Tibial nerve (tissue), 4 donors: ENCODE measurements around the gene HOXA5. TPM values are rescaled to one million over a fixed set of nuclear protein-coding genes. Genes with fewer than 3 reads are reported as not detected.

Experiments
- DNase-seq, 2 donors: peaks; one replicate each; pipeline ENCODE4 v3.0.0-alpha.2; 2019; ENCODE audit warnings: low spot score in 2 of 2
- H3K27ac ChIP-seq, 4 donors: fragments of 200-600 bp; sonication (generic) in 3 of 4; one replicate each; pipeline ENCODE4 v1.5.1; 2017 to 2019; ENCODE audit warnings: mild to moderate bottlenecking in 1 of 4
- H3K27me3 ChIP-seq, 2 donors: fragments of 200-600 bp; sonication (generic) in 1 of 2; one replicate each; pipeline versions ENCODE4 v1.5.1 to v1.6.0; 2017 to 2019
- H3K36me3 ChIP-seq, 3 donors: fragments of 200-600 bp; sonication (generic); one replicate each; pipeline ENCODE4 v1.5.1; 2018 to 2019
- H3K4me1 ChIP-seq, 4 donors: fragments of 200-600 bp; sonication (generic) in 3 of 4; one replicate each; pipeline ENCODE4 v1.5.1; 2017 to 2019
- H3K4me3 ChIP-seq, 4 donors: fragments of 200-600 bp; sonication (generic) in 3 of 4; one replicate each; pipeline ENCODE4 v1.5.1; 2017 to 2019; ENCODE audit warnings: mild to moderate bottlenecking in 1 of 4, moderate library complexity in 1 of 4
- H3K9me3 ChIP-seq, 4 donors: fragments of 200-600 bp; sonication (generic) in 3 of 4; one replicate each; pipeline ENCODE4 v1.5.1; 2017 to 2019
- CTCF ChIP-seq, 5 experiments: fragments of 200-600 bp in 3 of 5; fragments of 450-650 bp in 2 of 5; sonication (generic) in 3 of 5; IDR thresholded peaks; one replicate each; pipeline ENCODE4 v1.5.1; 2016 to 2019; ENCODE audit warnings: antibody characterized with exemption in 5 of 5, mild to moderate bottlenecking in 3 of 5, moderate library complexity in 2 of 5
- EP300 ChIP-seq, 2 donors: sonication (generic); formaldehyde crosslinking; IDR thresholded peaks; one replicate each; pipeline ENCODE4 v1.6.1; 2017; ENCODE audit warnings: antibody characterized with exemption in 2 of 2, mild to moderate bottlenecking in 1 of 2
- POLR2A ChIP-seq, 2 donors: fragments of 450-650 bp; IDR thresholded peaks; one replicate each; pipeline ENCODE4 v1.6.1; 2017; ENCODE audit warnings: antibody characterized with exemption in 2 of 2, mild to moderate bottlenecking in 2 of 2, moderate library complexity in 2 of 2
- WGBS, 2 donors: methylation state at CpG; one replicate each; pipeline ENCODE4 v1.1.5; 2018; 5-methylcytosine and 5-hydroxymethylcytosine counted together
- total RNA-seq, 4 donors: library from RNA; depleted of rRNA; stranded (reverse); fragments of >200 nt; gene quantifications; one replicate each; pipeline ENCODE4 v1.1.0, GENCODE V29; 2016

HOXA5 gene
- total RNA-seq, 4 donors from 2014 or later: 12.0 to 25.9 (median 16.6) TPM

GRCh38 chr7:27138472-27138871 is 5.0 kb downstream of the HOXA5 start:
- 89 to 90% methylated on average over 1 of the region's 1 CpG for WGBS, 2 donors

DNA sequence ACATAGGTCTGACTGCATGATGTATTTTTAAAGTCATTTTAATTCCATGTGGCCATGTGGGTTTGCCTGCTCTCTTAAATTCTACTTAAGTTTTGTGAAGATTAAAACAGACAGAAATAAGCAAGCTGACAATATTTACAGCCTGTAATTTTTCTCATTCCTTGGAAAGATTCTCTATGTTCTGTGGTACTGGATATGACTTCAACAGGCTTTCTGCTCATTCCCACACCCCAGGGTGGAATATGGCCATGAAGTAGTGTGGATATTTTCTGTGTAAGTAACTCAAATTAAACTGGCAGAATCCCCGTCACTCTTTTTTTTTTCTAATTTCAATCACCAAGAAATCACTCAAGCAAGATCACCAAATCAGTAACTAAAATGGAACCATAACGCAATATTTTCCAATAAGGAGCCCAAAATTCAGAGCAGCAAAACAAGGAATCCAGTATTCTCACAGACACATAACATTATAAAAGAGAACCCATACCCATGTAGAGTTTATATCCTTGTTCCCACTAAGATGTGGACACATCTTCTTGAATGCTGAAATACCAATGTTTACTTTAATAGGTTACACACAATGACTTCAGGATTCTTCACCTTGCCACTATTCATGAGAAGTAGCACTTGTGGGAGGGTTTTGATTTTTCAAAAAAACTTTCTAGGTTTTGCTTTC is 5.7 kb downstream of the HOXA5 start:
- no peaks in the 10 kb centered on the region for H3K9me3 ChIP-seq
- peaks cover 0 to 13% (median 0%) of the 10 kb centered on the region in 3 donors for H3K36me3 ChIP-seq
- TF ChIP-seq POLR2A (IDR thresholded peaks at IDR 0.05) (no peak), CTCF (IDR thresholded peaks at IDR 0.05) (no peak), EP300 (IDR thresholded peaks at IDR 0.05) (no peak)
- H3K27me3 ChIP-seq: peaks cover 0 to 70% of the 10 kb centered on the region in 2 donors
- peaks cover 0 to 70% (median 22%) of the 10 kb centered on the region in 4 donors for H3K4me1 ChIP-seq
- DNase-seq: no peak
- no peak overlapping the region for H3K4me3 ChIP-seq
- 65 to 83% methylated on average over 2 of the region's 2 CpGs for WGBS, 2 donors
- H3K27ac ChIP-seq: peak overlapping the region in 3 of 4 donors; percentile 74 to 77 (median 76)

More at GRCh38 chr7:27138472-27138871, 5.0 kb downstream of the HOXA5 start:
- Histone ChIP-seq H3K9me3 (no peaks in the 10 kb centered on the region), H3K27ac (peak overlapping the region in 3 of 4 donors; percentile 74 to 77 (median 76)), H3K4me3 (no peak overlapping the region), H3K4me1 (peaks cover 0 to 70% (median 22%) of the 10 kb centered on the region in 4 donors), H3K27me3 (peaks cover 0 to 73% of the 10 kb centered on the region in 2 donors), H3K36me3 (peaks cover 0 to 13% (median 0%) of the 10 kb centered on the region in 3 donors)
- TF ChIP-seq EP300 (IDR thresholded peaks at IDR 0.05) (no peak), POLR2A (IDR thresholded peaks at IDR 0.05) (no peak), CTCF (IDR thresholded peaks at IDR 0.05) (no peak)
- no peak for DNase-seq

DNA sequence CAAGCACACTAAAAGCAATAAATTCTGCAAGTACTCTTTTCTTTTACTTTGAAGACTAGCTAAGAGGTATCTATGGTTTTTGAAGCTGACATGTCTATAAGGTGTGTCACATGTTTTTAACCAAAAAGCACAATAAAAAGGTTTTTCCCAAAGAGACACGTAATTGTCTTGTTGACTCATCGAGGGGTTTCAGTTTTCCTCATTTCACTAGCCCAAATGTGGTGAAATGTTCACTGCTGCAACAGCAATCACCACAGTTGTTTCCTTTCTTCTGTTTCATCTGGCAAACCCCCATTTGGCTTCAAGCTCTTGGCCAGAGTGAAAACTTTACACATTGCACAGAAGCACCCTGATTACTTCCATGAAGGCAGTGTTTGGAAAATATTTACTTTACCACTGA is 9.1 kb downstream of the HOXA5 start:
- TF ChIP-seq POLR2A (IDR thresholded peaks at IDR 0.05) (no peak), EP300 (IDR thresholded peaks at IDR 0.05) (peak in 1 of 2 donors; percentile 67)
- Histone ChIP-seq H3K27me3 (peaks cover 0 to 60% of the 10 kb centered on the region in 2 donors), H3K27ac (peak overlapping the region in 3 of 4 donors; percentile 6 to 57 (median 34)), H3K4me3 (no peak overlapping the region), H3K36me3 (peaks cover 0 to 2% (median 0%) of the 10 kb centered on the region in 3 donors), H3K9me3 (no peaks in the 10 kb centered on the region), H3K4me1 (peaks cover 0 to 82% (median 22%) of the 10 kb centered on the region in 4 donors)
- WGBS, 2 donors: 34 to 40% methylated on average over 2 of the region's 2 CpGs
- peak in 1 of 2 donors; percentile 78 for DNase-seq

- H3K27me3 ChIP-seq: peaks cover 0 to 61% of the 10 kb centered on the region in 2 donors
- no peak overlapping the region for H3K4me3 ChIP-seq
- no peaks in the 10 kb centered on the region for H3K36me3 ChIP-seq
- H3K4me1 ChIP-seq: peaks cover 0 to 83% (median 22%) of the 10 kb centered on the region in 4 donors
- no peaks in the 10 kb centered on the region for H3K9me3 ChIP-seq
- TF ChIP-seq CTCF (IDR thresholded peaks at IDR 0.05): no peak
- no peak for TF ChIP-seq POLR2A (IDR thresholded peaks at IDR 0.05)
- TF ChIP-seq EP300 (IDR thresholded peaks at IDR 0.05): no peak
- peak overlapping the region in 3 of 4 donors; percentile 6 to 57 (median 34) for H3K27ac ChIP-seq
- WGBS, 2 donors: 47 to 53% methylated on average over 18 of the region's 18 CpGs
- DNase-seq: no peak
These were observed 9.9 kb downstream of the HOXA5 start for GRCh38 chr7:27133409-27134231.

GRCh38 chr7:27132978-27133377 is 10.5 kb downstream of the HOXA5 start:
- Histone ChIP-seq H3K4me1 (peaks cover 0 to 83% (median 22%) of the 10 kb centered on the region in 4 donors), H3K27ac (no peak overlapping the region), H3K36me3 (no peaks in the 10 kb centered on the region), H3K4me3 (no peak overlapping the region), H3K9me3 (no peaks in the 10 kb centered on the region), H3K27me3 (peaks cover 0 to 61% of the 10 kb centered on the region in 2 donors)
- DNase-seq: no peak
- WGBS, 2 donors: 59 to 60% methylated on average over 6 of the region's 6 CpGs
- no peak for TF ChIP-seq CTCF (IDR thresholded peaks at IDR 0.05)
- TF ChIP-seq EP300 (IDR thresholded peaks at IDR 0.05): no peak
- TF ChIP-seq POLR2A (IDR thresholded peaks at IDR 0.05): no peak
